ENCODE results near the gene SPAG16.
"Not testable (repeated sequence)": the region's sequence is repeated elsewhere in the genome, so short reads cannot be mapped to it uniquely, and the experiment has no call there.

Gene SPAG16

DNA sequence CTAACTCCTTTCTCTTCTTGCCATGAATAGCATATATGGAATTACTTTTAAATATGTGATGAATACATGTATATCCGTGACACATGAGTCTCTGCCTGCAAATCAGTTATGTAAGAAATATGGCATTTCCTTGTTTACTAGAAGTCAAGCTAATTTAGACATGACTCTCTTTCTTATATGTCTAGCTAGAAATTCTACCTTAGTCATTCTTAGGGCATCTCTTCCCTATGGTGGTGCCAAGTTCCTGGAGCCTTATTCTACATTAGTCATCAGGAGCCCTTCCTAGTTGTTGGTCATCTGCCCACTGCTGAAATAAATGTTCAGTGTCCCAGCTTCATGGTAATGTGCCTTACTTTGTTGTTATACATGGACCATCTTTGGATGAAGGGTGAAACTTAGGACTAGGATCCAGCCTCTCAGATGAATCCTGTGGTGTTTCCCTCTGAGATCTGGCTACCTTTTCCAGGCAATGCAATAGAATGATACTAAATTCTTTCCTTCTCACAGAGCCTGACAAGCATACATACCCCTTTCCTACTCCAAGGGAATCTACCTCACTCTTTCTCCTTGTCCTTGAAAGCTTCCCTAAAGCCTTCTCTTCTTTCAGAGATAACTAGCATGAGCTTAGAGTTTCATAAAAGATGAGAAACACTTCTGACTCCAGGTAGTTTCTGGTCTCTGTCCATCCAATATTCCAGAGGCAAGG lies 711.3 kb downstream of the SPAG16 start:
- no peak for DNase-seq (ENCODE audit: low read depth, low spot score)

- peak; percentile 36 for DNase-seq (ENCODE audit: low read depth, low spot score)
Observed at GRCh38 chr2:213998976-213999375, 714.7 kb downstream of the SPAG16 start.

DNA sequence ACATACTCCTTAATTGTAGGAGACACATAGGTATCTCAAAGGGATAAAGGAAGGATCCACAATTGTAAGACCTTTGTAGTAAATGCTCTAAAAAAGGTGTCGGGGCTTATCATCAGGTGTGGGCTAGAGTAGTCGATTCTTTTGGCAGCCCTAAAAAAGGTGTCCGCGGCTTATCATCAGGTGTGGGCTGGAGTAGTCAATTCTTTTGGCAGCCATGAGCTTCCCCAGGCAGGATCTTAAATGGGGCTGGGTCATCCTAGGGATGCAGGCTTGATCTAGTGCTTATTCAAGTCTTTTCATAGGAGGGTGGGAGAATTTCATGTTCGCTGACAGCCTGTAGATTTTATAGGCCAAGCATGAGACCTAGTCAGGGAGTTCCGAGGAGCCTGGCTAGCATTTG lies 720.2 kb downstream of the SPAG16 start:
- DNase-seq (ENCODE audit: low read depth, low spot score) = no peak

GRCh38 chr2:214005337-214005736 lies 721.1 kb downstream of the SPAG16 start:
- DNase-seq (ENCODE audit: low read depth, low spot score) = no peak

DNA sequence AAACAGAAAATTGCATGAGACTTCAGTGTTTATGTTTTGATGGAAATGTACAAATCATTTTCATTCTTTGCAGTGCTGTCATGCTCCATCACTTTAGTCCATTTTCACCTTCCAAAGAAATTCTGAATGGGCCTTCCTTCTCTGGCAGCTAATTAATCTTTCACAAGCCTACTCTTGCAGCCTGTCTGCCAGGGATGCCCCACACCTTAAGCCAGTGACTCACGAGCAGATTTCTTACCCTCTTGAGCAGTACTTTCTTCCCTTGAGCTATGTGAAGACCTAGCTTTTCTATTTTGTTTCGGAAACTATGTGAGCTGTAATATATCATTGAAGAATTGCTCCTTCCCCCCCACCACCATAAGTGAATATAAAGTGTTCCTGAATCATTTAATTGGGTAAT lies 722.3 kb downstream of the SPAG16 start:
- no peak for DNase-seq (ENCODE audit: low read depth, low spot score)

DNA sequence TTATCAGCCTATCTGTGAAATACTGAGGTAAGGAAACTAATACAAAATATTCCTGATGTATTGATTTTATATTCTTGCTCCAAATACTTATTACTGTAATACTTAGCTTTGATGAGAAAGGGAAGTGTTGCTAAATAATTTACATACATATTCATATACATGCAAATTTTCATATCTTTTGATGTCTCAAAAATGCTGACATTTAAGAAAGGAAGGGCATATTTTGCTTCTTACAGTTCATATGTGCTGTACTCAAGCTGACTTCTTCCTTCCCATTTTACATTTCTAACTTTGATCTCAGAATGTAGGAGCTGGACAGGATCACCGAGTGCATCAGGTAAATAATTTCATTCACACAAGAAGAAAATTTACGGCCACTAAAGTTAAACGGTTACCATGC lies 727.4 kb downstream of the SPAG16 start:
- DNase-seq (ENCODE audit: low read depth, low spot score) = no peak

DNA sequence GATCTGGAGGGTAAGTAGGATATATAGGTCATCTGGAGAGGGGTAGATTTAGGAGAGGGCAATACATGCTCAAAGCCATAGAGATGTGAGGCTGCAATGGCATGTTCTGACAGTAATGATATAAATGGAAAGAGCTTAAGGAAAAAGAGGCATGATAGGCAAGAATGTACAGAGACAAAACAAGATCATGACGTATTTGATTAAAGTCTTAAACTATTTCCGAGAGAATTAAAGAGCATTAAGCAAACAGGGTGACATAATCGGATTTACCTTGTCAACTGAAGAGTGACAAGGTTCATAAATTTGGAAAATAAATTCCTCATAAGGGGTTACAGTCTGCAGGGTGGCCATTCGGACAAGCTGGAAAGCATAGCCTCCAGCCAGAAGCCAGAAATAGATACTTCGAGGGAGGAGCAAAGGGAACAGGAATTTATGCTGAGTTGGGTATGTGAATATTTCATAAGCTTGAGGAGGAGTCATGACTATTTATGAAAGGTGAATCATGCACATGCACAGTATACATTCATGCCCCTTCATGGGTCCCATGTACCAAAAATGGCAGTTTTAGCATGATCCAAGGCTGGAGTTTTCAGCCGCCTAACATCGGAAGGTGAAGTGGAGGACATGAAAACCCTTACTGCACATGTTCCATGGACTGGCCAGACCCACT lies 730.4 kb downstream of the SPAG16 start:
- DNase-seq (ENCODE audit: low read depth, low spot score) = no peak

- no peak for DNase-seq (ENCODE audit: low read depth, low spot score)
Observed at GRCh38 chr2:214019229-214019972, 735.1 kb downstream of the SPAG16 start.

- no peak for DNase-seq (ENCODE audit: low read depth, low spot score)
Observed at GRCh38 chr2:214019973-214020345, 735.7 kb downstream of the SPAG16 start.

GRCh38 chr2:214029190-214029589 lies 744.9 kb downstream of the SPAG16 start:
- DNase-seq (ENCODE audit: low read depth, low spot score) = no peak

DNA sequence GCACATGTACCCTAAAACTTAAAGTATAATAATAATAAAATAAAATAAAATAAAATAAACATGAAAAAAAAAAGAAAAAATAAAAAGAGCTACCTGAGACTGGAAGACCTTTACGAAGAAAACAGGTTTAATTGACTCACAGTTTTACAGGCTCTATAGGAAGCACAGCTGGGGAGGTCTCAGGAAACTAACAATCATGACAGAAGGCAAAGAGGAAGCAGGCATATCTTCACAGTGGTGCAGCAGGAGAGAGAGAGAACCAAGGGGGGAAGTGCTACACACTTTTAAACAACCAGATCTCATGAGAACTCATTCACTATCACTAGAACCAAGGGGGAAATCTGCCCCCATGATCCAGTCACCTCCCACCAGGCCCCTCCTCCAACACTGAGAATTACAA lies 747.3 kb downstream of the SPAG16 start:
- no peak for DNase-seq (ENCODE audit: low read depth, low spot score)

- DNase-seq (ENCODE audit: low read depth, low spot score) = no peak
Observed at GRCh38 chr2:214034417-214034816, 750.2 kb downstream of the SPAG16 start.

DNA sequence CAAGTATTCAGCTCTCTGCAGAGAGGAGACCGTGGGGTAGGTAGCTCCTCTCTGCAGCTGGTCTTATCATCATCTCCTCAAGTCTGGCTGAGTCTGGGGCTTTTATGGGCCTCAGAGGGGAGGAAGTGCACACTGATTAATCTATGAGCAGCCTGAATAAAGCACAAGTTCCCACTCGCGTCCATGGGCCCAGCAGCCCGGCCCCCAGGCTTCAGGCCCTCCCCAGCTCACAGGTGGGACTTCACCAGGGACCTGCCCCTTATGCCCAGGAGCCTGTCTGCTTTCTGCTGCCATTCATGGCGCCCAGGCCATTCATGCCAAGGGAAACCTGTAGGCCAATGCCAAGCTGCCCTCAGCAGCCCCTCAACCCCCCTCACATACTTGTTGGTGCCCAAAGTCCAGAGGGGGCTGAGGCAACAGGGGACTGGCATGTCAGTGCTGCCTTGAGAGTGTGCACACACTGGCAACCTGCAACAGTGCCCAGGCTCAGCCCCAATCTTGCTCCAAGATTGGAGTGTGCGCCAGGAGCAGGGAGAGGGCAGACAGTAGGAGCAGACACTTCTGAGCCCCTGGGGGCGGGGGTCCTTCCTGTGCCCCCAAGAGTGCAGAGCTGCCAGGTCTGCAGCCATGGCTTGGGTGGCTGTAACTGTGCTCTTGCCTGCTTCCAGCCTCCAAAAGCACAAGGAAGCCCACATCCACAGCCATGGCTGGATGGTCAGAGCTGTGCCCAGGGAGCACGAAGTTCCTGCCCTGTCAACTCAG lies 751.0 kb downstream of the SPAG16 start:
- DNase-seq (ENCODE audit: low read depth, low spot score) = no peak

DNA sequence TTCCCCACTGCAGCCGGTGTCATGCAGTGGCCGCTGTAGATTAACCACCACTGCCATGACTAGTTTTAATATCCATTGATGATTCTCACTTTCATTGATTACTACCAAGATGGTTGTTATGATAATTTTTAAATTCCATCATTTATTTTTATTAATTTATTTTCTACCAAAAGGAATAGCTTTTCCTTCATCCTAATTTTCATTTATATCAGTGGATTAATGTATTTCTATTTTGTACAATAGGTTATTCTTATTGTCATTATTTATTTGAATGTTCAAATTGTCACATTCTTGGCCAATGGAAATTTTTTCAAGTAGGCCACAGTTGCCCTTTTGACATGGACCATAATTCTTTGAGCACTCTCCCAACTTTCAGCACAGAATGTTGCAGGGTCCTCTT lies 751.7 kb downstream of the SPAG16 start:
- no peak for DNase-seq (ENCODE audit: low read depth, low spot score)

DNA sequence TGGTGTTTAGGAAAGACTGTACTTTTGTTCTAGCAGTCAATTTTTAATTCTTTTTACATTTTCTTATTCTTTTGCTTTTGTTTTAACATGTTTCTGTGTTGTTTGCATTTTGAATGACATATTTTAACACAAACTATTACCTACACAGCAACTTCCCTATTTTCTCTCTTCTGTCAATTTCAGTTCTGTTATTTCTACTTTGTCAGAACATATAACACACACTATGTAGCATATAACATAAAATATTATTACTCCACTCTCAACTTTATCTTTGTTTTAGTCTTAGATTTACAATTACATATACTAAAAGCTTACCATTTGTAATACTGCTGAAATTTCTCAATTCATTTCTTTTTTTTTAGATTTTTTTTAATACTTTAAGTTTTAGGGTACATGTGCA lies 753.9 kb downstream of the SPAG16 start:
- no peak for DNase-seq (ENCODE audit: low read depth, low spot score)

- no peak for DNase-seq (ENCODE audit: low read depth, low spot score)
Observed at GRCh38 chr2:214050731-214051130, 766.5 kb downstream of the SPAG16 start.

DNA sequence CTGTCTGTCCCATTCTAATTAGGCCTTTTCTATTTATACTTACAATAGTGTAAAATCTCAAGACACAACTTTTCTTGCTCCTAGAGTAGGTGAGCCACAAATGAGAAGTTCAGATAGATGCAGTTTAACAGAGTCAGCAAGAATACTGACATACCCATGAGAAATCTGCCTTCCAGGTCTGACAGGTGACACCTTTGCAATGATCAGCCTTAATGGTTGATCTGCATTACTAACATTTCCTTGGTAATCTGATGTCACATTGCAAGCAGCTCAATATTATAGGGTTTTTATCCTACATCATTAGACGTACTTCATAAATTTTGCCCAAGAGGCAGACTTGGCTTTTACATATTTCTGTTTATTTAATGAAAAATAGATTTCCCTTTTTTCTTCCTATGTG lies 767.3 kb downstream of the SPAG16 start:
- DNase-seq (ENCODE audit: low read depth, low spot score) = no peak

DNA sequence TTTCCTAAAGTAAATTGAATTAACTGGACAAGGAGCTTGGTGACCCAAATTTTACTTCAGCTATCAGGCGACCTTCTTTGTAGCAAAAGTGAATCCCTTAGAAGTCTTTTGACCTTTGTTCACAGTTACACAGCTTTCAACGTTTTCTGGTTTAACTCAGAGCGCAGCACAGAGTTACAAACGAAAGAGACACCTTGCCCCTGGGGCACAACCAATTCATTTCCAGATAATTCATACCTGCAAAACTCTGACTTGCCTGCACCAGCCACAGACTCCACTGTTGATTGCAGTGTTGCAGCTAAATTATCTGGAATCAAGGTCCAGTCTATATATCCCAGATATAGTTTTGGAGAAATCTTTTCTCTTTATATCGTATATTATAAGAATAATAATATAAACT lies 768.0 kb downstream of the SPAG16 start:
- no peak for DNase-seq (ENCODE audit: low read depth, low spot score)

GRCh38 chr2:214057986-214058385 lies 773.7 kb downstream of the SPAG16 start:
- no peak for DNase-seq (ENCODE audit: low read depth, low spot score)

DNA sequence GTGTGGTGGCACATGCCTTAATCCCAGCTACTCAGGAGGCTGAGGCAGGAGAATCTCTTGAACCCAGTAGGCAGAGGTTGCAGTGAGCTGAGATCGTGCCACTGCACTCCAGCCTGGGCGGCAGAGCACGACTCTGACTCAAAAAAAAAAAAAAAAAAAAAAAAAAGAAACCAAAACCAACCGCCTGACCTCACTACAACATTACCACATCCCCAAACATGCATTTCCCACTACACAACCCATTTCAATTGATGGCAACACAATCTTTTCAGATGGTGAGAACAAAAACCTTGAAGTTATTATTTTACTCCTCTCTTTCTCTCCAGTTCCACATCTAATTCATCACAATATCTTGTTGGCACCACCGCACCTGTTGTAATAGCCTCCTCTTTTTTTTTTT lies 778.0 kb downstream of the SPAG16 start:
- not testable (repeated sequence) for DNase-seq (ENCODE audit: low read depth, low spot score)

DNA sequence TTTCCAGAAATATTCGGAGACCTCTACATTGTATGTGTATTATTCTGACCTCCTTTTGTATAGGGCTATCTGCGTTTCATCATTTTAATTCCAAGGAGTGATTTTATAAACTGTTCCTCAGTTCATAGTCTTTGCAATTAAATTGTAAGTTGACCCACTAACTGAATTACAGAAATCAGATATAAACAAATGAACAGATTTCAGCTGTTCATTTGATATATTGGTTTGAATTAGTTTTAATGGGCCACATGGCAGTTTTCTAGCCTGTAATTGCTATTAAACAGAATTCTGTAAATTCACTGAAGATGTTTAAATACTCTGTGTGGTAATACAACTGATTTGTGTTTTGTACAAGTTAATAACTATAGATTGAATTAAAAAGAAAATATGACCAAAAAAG lies 780.2 kb downstream of the SPAG16 start:
- no peak for DNase-seq (ENCODE audit: low read depth, low spot score)

DNA sequence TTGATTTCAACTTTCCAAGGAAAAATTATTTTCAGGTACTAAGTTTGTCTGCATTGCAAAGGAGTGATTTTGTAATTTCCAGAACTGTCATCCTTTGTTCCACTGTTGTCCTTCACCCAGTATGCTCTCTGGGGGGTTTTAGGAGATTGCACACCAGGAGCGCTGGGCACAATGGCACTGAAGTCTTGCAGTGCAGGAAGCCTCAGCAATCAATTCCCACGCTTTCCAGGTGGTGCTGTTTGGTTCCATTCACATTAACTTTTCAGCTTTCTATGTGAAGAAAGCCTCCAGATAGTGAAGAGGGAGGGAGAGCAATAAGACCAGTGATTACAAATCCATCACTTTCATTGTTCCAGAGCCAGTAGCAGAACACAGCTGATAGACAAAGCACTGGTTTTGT lies 782.6 kb downstream of the SPAG16 start:
- DNase-seq (ENCODE audit: low read depth, low spot score) = peak; percentile 7

All from ELF-1 (cell line).